Cardiac septum (tissue), 1 donor: Measurements from ENCODE around the gene CACNA1C. TPM values are rescaled to one million over a fixed set of nuclear protein-coding genes. Genes with fewer than 3 reads are reported as not detected.
"Not testable (repeated sequence)": the region's sequence is repeated elsewhere in the genome, so short reads cannot be mapped to it uniquely, and the experiment has no call there.

ENCODE experiments used
- DNase-seq: peaks from one replicate; pipeline ENCODE4 v3.0.0-alpha.2; 2020; ENCODE audit warnings: low spot score
- intact Hi-C: fragments of 100-400 bp; cut with DNase I; formaldehyde crosslinking; loops from one replicate; pipeline ENCODE4 v1.14.0; 2022
- total RNA-seq: library from RNA; stranded (reverse); fragmentation: NEBNext Ultra II Directional; extraction: Animal tissue kit (Norgen Biotek cat#: 25700); gene quantifications from one replicate; pipeline ENCODE4 v1.2.1, GENCODE V29; 2021
- donor health status: DM: no; HTN: no; CAD: no.

CACNA1C gene
- total RNA-seq, 1 donor from 2014 or later, result 182 TPM

DNA sequence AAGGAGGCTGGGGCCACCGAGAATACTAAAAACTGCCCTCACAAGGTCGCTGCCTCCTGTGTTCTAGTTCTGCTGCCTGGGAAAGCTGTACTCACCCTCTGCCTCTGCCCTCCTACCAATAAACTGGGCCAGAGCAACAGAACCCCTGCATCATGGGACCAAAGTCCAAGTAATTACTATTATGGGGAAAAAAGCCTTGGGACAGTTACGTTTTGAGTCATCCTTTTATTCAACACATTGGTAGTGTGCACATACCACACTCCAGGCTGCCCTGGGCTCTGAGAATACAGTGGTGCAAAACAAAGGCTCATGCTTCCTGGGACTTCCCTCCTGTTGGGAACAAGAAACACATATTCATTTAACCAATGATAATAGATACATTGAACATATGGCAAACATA is 49.0 kb downstream of the CACNA1C start:
- DNase-seq, result no peak
- intact Hi-C loops, result no loop called here

DNA sequence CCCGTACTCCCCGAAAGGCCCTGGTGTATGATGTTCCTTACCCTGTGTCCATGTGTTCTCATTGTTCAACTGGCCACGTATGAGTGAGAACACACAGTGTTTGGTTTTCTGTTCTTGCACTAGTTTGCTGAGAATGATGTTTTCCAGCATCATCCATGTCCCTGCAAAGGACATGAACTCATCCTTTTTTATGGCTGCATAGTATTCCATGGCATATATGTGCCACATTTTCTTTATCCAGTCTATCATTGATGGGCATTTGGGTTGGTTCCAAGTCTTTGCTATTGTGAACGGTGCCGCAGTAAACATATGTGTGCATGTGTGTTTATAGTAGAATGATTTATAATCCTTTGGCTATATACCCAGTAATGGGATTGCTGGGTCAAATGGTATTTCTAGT is 49.9 kb downstream of the CACNA1C start:
- intact Hi-C loops, DNase-seq: not testable (repeated sequence)

DNA sequence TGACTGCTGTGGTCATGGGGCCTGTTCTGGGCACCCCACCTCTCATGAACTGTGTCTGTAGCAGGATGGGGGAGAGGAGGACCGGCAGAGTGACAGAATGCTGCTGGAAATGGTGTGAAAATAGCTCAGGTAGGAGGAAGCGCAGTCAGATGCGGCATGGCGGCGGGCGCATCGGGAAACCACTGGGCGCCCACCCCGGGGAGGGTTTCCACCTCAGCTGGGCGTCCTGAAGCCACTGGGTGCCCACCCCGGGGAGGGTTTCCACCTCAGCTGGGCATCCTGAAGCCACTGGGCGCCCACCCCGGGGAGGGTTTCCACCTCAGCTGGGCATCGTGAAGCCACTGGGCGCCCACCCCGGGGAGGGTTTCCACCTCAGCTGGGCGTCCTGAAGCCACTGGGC is 52.6 kb downstream of the CACNA1C start:
- peak; percentile 47 for DNase-seq
- intact Hi-C loops, result not testable (repeated sequence)

DNA sequence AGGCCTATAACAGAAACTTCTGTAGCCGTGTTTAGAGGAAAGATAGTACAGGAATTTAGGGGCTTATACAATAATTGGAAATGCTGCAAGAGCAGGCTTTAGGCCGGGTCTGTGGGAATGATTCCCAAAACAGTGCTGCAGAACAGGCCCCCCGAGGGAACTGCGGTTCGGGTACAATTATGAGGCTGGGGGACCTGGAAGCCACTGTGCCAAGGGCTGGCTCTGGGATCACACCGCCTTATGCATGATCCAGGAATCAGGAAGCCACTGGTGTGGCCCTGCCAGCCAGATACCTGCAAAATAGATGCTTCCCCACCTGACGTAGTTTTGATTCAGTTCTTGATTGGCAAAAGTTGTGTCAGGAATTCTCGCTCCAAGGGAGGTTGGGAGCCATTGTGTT is 55.4 kb downstream of the CACNA1C start:
- intact Hi-C loops, result no loop called here
- peak; percentile 51 for DNase-seq

DNA sequence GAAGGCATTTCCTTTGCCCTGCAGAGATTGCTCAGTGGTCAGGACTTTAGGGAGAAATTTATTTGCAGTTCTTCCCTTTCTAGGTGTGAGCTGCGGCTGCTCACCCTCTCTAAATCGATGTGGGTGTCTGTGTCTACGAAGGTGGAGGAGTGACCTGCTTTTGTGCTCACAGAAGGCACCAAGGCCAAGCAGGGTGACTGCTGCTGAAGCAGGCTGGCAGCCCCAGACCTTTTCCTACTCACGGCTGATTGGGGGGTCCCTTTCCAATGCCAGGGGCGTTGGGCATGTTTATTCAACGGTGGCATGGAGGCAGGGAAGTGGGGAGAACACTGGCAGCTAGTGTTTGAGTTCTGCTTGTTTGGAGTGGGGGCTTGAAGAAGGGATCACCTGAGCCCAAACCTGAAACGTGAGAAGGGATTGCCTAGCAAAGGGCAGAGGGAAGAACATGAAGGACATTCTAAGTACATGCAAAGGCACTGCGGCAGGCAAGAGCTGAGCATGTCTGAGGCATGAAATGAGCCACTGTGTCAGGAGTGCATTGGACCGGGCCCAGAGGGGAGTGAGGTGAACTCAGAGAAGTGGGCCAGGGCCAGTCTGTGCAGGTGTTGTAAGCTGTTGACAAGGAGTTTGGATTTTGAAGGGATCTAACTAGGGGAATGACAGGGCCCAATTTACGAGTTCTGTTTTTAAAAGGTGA is 56.3 kb downstream of the CACNA1C start:
- intact Hi-C loops, result no loop called here
- peak; percentile 56 for DNase-seq

DNA sequence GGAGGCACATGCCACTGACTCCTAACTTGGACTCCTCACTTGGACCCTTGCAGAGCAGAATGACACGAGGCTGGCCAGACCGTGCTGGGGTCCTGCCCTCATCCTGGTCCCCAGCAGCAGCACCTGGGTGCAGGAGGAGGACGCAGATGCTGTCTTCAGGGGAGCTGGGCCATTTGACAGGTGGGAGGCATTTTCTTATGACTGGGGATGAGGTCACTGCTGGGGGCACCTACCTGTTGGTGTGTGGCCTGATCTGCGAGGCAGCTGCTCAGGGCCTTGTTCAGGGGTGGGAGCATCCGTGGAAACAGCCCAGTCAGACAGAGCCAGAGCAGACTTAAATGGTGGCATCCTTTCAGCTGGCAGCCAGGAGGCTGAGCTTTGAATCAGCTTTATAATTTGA is 57.3 kb downstream of the CACNA1C start:
- intact Hi-C loops, result loop anchor here (5.0 kb wide), 1 partner anchor 33 kb away; no protein-coding TSS in a partner anchor
- no peak for DNase-seq

DNA sequence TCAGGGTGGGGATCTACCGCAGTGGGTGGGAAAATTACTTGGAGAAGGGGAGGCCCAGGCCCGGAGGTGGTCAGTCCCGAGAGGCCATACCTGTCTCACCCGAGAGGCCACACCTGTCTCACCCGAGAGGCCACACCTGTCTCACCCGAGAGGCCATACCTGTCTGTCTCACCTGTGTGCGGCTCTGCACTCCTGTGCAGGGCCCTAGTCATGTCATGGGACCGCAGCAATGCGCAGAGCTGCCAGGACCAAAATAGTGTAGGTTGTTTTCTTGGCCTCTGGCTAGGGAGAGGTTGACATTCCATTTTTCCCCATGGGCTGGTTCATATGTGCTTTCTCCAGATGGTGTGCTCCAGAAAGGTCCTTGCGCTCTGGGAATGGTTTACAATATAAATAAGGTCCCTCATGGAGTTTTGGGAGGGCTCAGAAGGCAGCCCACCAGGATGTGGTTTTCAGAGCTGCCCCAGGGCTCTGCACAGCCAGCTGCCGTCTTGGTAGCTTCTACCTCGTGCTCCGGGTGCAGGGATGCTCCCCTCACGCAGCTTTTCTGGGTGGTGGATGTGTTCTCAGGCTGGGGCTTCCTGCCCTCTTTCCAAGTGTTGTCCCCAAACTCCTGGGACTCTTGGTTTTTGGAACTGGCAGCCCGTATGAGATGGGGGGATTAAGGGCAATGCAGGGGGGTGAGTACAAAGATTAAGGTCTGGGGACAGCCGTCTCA is 58.2 kb downstream of the CACNA1C start:
- intact Hi-C loops, result loop anchor here (5.0 kb wide), 1 partner anchor 34 kb away; no protein-coding TSS in a partner anchor
- peak; percentile 75 for DNase-seq

DNA sequence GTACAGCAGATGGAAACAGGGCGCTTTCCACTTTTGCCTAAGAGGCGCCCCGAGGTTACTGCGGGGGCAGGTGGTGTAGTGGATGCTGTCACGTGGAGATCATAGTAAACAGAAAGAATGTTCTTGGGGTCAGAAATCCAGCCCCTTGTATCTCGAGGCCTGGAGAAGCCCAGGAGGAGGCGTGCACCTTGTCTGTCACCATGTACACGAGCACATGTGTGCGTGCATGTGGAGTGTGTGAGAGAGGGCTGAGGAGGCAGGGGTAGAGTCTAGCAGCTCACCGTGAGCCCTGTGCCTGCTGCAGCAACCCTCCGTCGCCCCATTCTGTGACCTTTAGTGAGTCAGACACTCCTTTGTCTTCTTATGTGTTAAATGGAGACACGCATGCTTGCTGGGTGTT is 59.0 kb downstream of the CACNA1C start:
- peak; percentile 73 for DNase-seq
- intact Hi-C loops, result loop anchor here (5.0 kb wide), 1 partner anchor 35 kb away; no protein-coding TSS in a partner anchor

DNA sequence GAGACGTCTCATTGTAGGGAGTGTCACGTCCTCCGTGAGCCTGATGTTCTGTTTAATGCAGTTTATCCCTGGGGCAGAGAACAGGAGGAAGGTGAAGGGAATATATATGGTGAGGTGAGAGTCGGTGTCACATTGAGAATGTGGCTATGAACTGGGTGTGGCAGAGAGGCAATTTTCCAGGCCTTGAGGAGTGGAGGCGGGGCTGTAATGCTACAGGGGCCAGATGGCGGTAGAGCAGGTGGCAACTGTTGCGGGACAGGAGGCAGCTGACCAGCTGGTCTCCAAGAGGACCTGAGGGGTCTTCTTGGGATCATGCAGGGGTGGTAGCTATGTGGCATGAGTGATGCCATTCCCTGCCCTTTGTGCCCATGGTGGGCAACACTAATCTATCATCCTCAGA is 59.6 kb downstream of the CACNA1C start:
- DNase-seq, result peak; percentile 62
- intact Hi-C loops, result loop anchor here (5.0 kb wide), 1 partner anchor 35 kb away; no protein-coding TSS in a partner anchor

DNA sequence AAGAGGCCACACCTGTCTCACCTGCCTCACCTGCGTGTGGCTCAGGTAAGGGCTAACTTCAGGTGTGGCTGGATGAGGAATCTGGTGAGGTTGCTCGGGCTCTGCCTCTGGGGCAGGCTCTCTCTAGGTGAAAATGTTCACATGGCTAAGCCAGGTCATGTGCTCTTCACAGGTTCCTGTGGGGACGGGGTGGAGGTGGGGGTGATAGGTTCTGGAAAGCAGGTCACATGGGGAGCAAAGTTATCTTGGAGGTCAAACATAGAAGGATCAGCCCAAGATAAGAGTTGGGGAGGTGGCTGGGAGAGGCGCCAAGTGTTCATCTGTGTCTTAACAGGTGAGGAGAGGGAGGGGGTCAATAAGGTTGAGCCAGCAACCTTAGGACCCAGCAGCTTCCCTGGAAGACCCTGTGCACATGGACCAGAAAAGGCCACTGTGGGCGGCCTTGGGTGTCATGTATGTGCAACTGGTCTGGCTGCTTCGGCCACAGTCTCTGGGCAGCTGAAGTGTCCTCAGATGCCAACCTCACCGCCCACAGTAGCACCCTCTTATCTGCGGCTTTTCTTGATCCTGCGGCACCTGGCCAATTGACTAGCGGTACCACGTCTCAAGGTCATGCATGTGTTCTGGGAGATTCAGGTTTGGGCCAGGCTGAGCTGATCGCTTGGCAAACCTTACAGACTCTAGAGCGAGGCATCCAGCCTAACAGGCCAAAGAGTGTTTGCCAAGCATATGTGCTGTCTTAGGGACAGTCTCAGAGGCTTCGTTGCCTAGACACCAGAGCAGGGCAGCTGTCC is 60.5 kb downstream of the CACNA1C start:
- no peak for DNase-seq
- intact Hi-C loops, result loop anchor here (5.0 kb wide), 1 partner anchor 36 kb away; no protein-coding TSS in a partner anchor

DNA sequence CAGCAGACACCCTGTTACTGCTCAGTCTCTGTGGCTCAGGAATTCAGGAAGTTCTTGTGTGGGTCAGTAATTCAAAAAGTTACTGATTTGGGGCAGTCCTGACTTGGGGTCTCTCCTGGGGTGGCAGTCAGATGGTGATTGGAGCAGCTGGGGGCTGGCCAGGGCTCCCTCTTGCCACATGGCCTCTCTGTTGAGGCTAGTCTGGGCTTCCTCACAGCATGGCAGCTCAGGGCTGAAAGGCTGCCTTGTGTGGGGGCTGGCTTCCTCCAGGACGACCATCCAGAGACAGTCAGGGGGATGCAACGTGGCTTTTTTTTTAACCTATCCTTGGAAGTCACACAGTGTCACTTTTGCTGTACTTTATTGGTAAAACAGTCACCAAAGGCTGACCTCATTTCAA is 61.3 kb downstream of the CACNA1C start:
- no peak for DNase-seq
- intact Hi-C loops, result loop anchor here (5.0 kb wide), 1 partner anchor 37 kb away; no protein-coding TSS in a partner anchor

DNA sequence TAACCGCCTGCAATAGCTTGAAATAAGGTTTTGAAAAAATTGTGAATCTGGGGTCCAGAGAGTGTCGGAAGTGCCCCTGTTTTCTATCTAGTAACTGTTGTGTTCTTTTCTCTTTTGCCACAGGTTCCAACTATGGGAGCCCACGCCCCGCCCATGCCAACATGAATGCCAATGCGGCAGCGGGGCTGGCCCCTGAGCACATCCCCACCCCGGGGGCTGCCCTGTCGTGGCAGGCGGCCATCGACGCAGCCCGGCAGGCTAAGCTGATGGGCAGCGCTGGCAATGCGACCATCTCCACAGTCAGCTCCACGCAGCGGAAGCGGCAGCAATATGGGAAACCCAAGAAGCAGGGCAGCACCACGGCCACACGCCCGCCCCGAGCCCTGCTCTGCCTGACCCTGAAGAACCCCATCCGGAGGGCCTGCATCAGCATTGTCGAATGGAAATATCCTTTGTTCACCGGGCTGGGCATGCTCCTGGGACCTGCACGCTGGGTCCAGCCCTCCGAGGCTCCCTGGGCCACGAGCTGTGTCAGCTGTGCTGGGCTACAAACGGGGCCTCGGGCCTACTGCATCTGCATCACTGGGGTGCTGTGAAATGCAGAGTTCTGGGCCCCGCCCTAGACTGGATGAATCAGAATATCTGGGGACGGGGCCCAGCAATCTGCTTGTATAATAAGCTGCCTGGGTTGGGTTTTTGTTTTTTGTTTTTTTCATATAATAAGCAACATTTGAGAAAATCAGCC is 62.5 kb downstream of the CACNA1C start:
- intact Hi-C loops, result no loop called here
- DNase-seq, result peak; percentile 36

DNA sequence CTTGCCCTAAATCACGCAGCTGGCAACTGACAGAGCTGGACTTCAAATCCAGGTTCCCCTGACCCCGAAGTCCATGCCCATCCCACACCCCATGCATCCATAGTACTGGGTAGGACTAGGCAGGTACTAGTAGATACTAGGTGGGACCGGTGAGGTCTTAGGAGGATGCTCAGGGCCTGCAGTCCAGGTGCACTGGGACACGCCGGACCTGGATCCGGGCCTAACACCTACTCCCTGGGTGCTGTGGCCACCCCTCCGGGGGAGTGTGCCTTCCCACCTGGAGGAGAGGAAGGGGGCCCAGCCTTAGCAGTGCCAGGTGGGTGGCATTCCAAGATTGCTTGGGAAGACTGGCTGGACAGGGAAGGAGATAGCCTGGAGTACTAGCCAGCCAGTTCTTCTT is 64.8 kb downstream of the CACNA1C start:
- intact Hi-C loops, result no loop called here
- peak; percentile 36 for DNase-seq

DNA sequence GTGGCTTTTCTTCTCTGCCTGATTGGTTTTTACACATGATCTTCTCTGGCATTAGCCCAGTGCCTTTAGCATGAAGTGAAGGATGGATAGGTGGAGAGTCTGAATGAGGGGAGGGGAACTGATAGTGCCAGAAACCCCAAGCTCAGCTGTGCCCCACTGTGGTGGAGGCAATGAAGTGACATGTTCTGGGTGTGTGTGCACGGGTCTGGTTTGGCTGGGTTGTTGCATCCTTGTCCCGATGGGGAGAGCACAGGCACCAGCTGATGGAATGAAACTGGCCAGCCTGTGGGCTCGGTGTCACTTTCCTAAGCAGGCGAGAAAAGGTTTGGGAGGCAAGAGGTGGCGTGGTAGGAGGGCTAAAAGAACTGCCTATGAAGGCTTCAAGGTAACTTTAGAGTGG is 65.3 kb downstream of the CACNA1C start:
- intact Hi-C loops, result no loop called here
- DNase-seq, result no peak

DNA sequence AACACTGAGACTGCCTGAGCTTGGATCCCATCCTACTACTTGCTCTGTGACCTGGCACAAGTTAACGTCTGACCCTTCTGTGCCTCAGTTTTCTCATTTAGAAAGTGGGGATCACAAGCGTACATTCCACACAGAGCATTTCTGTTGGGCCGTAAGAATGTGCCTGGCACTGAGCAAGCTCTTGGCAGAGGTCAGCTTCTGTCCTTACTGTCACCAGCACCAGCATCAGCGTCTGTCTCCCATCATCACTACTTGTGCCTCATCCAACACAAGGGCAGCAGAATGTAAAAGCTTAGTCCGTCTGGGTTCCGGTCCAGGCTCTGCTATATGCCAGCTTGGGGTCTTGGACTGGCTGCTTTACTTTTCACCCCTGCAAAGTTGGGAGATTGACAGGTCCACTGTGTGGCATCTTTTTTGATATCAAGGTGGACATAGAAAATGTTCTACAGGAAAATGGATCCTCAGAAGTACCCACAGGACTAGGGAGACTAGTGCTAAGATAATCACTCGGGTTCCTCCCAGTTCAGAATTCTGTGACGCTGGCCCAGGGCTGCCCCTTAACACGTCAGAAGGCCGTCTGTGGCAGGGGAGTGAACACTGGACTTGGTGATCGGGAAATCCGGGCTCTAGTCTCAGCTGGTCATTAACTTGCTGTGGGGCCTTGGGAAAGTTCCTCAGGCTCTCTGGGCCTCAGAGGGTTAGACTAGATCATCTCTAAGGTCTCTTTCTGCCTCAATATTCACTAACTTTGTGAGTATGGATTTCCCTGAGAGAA is 65.9 kb downstream of the CACNA1C start:
- DNase-seq, result peak; percentile 75
- intact Hi-C loops, result no loop called here

DNA sequence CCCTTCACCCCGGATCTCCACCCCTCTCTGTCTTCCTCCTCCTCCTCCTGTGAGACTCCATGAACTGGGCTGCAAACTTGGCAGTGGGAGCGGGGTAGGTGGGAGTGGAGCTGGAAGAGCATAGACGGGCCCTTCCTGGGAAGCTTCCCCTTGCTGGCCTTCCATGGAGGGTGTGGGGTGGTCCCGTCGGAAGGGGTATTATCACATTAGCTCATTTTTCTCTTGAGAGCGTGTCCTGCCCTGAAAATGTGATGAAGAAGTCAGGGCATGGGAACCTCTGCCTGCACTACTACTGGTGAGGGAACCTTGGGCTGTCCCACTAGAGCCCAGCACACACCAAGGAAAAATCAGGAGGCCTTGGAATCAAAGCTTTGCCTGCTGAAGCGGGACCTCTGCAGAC is 66.5 kb downstream of the CACNA1C start:
- peak; percentile 35 for DNase-seq
- intact Hi-C loops, result no loop called here

DNA sequence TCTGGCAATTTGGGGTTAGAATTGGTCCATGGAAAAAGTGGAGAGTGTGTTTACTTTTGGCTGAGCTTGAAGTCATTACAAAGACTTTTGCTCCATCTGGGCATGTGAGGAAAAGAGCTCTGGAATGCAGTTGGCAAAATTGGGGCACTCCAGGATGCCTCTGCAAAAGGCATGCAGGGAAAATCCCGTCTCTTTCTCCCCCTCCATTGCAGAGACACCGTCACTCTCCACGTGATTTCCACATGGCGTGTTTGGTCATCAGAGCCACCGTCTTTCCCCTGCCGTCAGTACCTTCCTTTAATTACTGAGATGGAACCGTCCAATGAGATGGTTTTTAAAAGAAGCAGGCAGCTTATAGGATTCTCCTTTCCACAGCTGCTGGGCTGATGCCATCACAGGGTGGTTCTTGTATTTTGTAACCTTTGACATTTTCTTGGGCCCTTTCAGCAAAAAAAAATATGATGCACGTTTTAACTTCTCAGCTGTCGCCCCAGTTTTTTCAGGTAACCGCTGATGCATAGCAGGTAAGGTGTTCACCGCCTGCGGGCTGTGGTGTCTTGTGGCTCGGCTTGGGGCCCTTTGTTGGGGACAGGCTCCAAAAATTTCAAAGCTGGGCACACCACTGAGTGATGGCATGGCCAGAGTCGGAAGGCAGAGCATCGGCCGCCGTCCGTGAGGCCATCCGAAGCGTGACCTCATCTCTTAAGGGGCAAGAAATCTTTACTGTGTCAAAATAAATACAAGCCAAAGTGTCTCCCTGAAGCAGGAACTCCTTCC is 68.4 kb downstream of the CACNA1C start:
- intact Hi-C loops, result no loop called here
- DNase-seq, result peak; percentile 66

DNA sequence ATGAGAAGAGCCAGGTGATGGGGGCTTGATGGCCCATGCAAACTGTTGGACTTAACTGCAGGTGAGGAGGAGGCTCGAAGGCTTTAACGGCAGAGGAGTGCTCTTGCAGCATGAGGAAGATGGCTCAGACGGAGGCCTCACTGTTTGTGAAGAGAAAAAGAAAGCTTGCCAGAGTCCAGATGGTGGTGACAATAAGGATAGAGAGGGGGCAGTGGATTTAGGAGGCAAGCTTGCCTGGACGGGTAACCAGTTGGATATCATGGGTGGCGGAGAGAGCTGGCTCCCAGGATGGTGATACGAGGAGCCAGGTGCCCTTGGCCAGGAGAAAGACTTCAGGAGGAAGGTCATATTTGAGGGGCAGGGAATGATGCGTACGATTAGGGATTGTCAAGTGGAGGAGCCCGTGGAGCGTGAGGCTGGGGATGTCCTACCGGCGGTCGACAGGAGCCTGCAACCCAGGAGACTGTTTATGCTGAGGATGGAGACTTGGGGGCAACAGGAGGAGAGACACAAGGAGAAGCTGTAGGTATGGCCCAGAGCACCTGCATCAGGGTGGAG is 71.8 kb downstream of the CACNA1C start:
- intact Hi-C loops, result no loop called here
- DNase-seq, result peak; percentile 58
